NCI-H1105 treated with DMSO at 0.1 percent for 48 hours (cell line): Measurements from ENCODE around the gene RAD51AP2.
A peak's percentile ranks its signal among the peaks of the same experiment; 100 is the strongest.

Source experiments
- DNase-seq: peaks from one replicate; lab custom pipeline; 2025; lab: John Stamatoyannopoulos, UW

The RAD51AP2 gene

DNA sequence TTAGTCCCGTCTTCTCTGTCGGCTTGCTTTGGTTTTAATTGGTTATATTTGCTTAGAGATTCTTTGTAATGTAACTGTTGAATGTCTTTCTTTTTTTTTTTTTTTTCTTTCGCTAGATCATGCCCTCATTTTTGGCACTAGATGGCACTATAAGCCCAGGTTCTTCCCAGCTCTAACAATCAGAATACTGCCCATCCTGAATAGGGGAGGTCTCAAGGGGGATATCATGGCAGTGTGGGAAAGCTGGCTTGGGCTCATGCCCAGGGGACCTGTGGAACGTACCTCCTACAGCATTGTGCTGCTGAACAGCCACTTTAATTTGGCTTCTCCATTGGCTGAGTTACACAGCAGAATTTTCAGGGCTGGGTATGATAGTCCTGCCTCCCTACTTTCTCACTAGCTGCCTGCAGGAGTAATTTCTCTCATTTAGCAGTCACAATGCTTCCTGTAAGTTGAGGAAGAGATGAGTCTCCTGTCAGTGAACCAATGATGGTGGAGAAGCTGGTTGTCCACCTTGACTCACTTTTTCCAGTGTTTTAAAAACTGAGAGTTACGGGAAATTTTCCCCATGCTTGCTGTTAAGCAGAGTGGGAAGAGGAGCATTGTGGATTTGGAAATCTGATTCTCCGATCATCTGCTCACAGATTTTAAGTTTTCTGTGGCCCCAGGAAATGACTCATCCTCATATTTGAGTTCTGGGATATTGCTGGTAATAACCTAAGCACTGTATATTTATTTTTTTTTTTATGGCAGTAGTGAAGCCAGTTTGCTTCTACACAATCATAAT lies 47.2 kb downstream of the RAD51AP2 start:
- DNase-seq, result peak; percentile 41

DNA sequence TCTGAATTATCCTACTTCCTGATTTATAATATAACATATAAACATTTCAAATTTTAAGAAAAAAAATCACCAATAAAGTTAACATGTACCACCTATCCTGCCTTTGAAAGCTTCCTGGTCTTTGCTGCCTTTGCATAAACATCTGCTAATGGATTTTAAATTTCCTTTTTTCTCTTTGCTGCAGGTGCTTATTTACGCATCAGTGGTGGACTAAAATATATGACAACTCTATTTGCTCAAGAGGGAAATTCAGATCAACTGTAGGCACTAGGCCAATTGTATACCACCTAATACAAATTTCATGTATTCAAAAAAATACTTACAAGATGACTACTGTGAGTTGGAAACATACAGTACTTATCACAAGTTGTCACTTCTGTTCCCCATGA lies 57.2 kb downstream of the RAD51AP2 start:
- DNase-seq, result peak; percentile 41
